CD4-positive, alpha-beta T cell treated with Interleukin-1 beta for 1 hour (primary cell): Measurements from ENCODE around the gene TPBGL.

Experiments used
- DNase-seq, 2 donors: peaks; one replicate each; pipeline ENCODE4 v3.0.0-alpha.2; 2020 to 2022

TPBGL gene, protein sequence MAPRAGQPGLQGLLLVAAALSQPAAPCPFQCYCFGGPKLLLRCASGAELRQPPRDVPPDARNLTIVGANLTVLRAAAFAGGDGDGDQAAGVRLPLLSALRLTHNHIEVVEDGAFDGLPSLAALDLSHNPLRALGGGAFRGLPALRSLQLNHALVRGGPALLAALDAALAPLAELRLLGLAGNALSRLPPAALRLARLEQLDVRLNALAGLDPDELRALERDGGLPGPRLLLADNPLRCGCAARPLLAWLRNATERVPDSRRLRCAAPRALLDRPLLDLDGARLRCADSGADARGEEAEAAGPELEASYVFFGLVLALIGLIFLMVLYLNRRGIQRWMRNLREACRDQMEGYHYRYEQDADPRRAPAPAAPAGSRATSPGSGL

DNA sequence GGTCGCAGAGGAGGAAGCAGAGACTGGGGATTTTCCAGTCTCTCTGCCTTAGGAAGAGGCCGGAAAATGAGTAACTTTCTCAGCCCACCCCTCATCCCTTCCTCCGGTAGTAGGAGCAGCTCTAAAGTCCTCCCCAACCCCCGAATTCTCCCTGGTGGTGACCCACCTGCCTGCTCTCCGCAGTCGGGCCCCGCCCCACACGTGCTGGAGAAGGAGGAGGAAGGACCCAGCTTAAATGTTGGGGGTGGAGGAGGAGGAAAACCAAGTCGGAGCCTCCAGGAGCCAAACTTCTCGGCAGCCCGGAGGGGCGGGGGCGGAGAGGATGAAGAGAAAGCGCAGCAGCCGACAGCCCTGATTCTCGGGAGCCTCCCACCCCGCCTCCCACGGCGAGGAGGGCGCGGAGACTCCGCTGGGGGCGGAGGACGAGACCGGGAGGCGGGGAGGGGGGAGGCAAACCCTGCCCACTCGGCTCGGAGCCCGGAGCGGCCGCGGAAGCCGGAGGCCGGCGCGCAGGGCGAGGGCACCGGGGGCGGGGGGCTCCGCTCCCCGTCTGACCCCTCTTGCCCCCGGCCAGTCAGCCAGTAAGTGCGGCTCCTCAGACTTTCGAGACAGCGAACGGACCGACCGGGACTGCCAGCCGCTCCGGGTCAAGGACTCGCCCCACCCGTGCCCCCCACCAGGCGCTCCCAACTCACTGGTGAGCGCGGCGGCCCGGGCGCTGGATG, at the start of gene TPBGL:
Gene TPBGL, plus strand, starts transcription at position 464 of the 725 bp plus-strand sequence. CDS start 276 bp downstream, outside the sequence.
- DNase-seq: no peak

DNA sequence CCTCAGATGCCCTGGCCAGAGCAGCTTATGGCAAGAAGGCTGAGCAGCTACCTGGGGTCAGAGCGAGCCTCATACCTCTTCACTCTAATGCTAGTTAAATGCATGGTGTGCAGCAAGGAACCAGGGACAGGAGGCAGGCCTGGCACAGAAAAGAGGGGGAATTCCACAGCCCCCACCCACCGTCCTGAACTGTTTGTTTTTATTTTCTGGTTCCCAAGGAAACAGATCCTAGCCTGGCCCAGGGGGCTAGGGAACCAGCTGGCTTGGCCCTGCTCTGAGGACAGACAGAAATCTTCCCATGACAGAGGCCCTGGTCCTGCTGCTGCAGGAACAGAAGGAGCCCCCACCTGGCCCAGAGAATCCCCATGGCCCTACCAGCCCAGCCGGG, 49.2 kb upstream of the TPBGL start:
- DNase-seq: no peak

DNA sequence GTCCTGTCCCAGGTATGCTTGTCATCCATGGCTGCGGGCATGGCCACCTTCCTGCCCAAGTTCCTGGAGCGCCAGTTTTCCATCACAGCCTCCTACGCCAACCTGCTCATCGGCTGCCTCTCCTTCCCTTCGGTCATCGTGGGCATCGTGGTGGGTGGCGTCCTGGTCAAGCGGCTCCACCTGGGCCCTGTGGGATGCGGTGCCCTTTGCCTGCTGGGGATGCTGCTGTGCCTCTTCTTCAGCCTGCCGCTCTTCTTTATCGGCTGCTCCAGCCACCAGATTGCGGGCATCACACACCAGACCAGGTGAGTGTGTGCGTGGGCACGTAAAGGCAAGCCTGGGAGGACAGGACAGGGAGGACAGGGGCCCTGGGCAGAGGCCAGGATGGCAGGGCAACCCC, 47.3 kb upstream of the TPBGL start:
- DNase-seq: no peak

DNA sequence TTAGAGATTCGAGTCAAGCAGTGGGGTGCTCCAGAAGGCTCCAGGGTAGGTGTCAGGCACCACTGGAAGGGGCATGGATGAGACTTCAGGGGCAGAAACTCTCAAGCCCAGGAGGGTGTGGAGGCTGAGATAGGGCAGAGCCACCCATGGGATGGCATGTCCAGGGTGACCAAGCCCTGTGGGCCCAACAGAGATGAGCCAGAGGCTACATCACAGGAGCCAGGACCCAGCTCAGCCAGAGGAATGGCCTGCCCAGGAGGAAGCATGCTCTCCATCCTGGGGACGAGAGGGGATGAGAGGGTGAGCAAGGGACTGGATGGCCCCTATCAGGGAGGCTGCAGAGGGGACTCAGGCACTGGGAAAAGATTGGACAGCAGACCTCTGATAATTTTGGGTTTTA, 46.9 kb upstream of the TPBGL start:
- no peak for DNase-seq

DNA sequence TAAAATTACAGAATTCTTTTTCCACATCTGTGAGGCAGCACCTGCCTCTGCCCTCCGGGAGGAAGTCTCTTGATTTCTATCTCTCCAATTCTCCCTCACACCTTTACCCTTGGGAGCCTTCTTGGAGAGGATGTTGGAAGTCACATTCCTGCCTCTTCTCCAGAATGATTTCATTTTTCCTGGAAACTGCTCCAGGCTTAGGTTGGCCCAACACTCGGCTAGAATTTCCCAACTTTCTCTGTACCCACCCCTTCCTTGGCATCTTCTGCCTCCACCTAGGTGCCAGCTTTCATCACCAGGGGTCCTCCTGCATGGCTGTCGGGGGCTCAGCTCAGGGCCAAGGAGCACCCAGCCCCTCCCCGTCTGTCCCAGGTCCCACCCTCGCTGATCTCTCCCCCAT, 46.4 kb upstream of the TPBGL start:
- DNase-seq: no peak

DNA sequence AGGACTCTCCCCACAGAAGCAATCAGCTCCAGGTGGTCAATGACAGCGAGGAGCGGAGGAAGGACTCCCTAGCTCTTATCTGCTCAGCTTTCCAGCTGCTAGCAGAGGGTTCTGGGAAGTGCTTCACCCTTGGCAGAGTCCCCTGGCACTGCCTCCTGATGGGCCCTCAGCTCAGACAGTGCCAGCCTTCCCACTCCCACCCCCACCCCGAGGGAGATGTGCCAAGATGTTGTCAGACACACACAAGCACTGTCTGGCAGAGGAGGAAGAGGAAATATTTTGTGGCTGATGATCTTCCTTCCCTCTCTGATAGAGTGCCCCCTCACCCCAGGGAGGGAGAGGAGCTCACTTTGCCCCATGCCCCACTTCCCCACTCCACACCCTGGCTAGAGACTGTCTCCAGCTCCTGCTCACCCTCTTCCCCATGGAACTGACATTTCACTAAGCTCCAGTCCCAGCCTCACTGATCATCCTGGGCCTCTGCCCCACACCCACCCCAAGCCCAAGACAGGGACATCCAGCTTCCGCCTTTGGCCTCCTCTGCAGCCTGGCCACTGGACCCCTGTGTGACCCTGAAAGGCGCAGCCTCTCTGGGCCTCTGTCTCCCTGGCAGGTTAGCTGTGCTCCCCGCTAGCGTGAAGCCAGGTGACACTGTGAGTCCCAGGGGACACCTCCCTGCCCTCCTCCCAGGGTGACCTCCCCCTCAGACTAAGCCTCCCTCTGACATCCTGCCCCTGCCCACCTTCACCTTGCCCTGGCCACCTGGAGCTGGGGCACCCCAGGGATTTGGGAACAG, 45.2 kb upstream of the TPBGL start:
- DNase-seq: no peak

DNA sequence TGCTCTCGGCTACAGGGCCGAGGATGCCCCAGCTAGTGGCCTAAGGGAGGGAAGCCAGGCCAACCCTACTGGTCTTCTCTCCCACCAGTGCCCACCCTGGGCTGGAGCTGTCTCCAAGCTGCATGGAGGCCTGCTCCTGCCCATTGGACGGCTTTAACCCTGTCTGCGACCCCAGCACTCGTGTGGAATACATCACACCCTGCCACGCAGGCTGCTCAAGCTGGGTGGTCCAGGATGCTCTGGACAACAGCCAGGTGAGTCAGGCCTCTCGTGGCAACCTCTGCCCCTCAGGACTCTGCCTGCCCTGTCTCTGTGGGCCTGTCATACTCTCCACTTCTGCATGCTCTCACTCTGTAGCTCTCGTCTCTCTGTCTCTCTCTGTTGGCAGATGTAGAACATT, 44.1 kb upstream of the TPBGL start:
- DNase-seq: no peak

DNA sequence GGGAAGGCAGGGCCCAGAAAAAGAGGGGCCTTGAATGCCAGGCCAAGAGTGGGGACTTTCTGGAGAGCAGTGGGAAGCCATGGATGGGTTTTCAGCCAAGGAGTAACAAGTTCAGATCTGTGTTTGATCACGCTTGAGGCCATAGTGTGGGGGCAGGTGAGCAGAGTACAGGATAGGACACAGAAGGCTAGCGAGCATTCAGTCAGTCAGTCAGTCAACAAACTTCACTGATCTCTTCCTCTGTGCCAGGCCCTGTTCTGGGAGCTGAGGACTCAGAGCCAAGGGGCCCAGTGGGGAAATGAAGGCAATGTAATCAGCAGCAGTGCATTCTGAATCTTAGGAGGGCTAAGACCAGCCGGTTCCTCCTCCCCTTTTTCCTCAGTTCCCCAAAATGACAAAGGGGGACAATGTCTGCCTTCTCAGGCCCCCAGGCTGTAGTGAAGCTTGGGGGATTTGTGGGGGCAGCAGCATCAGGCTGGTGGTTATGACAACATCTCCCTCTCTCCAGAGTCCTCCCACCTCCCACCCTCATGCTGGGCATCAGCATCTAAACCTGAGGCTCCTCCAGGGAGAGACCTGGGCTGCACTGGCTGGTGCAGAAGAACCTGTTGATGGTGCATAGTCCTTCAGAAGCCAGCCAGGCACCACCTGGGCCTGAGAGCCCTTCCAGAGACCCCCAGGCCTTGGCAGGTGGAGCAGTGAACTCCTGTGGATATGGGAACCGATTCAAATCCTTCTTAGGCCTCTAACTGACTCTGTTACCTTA, 42.9 kb upstream of the TPBGL start:
- no peak for DNase-seq

DNA sequence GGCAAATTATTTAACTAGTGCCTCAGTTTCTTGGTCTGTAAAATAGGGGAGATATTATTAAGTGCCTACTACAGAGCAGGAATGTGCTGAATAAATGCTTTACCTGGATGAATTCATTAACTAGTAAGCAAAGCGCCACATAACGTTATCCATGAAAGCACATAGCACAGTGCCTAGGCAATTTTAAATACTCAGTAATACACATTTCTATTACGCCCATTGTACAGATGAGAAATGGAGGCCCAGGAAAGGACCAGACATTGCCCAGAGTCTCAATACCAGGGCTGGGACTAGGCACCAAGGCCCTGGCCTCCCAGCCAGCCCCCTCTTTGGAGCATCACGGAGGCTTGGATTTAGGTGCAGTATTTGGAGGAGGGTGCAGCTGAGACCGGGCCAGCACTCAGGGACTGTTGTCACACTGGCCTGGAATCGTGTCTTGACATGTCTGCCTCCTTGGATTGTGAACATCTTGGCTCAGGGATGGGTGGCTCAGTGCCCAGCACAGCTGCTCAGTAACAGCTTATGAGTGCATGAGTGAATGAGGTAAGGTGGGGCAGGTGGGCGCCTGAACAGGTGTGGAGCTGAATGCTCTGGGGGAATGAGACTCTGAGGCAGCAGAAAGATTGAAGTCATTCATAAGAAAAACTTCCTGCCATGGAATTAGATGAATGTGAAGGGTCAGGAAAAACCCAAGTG, 42.1 kb upstream of the TPBGL start:
- no peak for DNase-seq

DNA sequence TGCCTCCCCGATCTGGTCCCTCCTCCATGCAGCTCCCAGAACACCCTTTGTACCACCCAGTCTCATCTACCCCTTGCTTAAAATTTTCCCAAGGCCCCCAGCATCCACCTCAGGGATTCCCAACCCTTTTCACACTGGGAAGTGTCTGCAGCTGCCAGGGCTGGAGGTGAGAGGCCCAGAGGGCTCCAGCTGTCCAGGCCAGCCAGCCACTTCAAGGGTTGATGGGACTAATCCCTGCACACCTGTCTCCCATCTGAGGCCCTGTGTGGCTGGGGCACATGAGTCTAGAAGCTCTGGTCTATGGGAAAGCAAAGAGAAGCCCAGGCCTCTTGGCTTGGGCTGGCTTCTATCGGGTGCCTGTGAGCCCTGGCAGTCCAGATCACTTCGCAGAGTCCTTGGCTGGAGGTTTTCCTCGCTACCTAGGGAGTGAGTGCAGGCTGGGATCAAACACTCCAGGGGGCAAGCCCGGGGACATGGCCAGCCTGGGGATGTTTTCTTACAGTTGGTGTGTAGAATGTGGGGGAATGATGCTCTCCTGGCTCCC, 41.1 kb upstream of the TPBGL start:
- no peak for DNase-seq

DNA sequence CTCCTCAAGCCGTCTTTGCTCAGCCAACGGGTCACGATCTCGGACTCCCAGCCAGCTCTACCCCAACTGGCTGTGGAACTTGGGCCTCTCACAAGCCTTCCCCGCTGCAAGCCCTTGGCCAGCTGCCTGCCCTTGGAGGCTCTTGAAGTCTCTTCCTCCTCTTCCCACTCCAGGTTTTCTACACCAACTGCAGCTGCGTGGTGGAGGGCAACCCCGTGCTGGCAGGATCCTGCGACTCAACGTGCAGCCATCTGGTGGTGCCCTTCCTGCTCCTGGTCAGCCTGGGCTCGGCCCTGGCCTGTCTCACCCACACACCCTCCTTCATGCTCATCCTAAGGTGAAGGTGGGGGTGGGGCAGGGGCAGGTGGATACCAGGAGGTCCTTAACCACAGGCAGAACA, 40.5 kb upstream of the TPBGL start:
- DNase-seq: no peak

DNA sequence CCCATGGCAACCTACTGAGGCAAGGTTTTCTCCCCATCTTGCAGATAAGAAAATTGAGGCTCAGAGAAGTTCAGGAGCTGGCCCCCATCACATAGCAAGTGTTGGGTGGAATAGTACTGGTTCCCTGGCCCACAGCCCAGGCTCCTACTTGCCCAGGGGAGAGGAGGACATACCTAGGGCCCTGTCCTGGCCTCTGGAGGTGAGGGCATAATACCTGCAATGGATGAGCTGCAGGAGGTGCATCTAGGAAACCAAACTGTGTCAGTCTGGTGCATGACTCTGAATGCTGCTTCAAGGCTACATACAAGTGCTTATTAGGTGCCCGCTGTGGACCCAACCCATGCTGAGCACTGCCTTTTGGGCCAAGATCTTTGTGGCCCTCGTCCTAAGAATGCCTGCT, 40.0 kb upstream of the TPBGL start:
- no peak for DNase-seq

DNA sequence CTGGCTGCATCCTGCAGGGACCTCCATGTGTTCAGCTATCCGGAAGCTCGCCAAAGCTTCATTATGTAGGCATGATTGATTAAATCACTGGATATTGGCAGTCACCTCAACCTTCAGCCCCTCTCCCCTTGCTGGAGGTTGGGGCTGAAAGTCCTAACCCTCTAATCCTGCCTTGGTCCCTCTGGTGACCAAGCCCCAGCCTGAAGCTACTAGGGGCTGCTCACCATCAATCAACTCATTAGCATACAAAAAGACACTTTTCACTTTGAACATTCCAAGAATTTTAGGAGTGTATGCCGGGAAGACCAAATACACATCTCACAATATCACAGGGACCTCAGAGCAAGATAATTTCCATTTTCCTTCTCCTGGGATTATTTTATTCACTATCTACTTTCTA, 38.8 kb upstream of the TPBGL start:
- DNase-seq: no peak

DNA sequence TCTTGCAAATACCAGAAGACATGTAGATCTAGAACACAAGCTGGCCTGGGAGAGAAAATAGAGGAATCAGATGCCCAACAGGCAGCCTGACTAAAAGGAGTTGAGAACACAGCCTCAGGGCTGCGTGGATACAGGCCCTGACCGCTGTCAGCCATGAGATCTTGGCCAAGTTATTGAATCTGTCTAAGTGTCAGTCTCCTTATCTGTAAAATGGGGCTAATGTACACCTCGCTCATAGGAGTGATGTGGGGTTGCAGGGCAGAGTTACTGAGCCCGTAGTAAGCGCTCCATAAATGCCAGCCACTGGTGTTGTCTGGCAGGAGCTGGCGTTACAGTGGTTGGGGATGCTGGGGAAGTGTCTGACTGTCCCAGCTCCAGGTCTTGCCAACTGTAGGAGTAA, 38.4 kb upstream of the TPBGL start:
- DNase-seq: no peak

DNA sequence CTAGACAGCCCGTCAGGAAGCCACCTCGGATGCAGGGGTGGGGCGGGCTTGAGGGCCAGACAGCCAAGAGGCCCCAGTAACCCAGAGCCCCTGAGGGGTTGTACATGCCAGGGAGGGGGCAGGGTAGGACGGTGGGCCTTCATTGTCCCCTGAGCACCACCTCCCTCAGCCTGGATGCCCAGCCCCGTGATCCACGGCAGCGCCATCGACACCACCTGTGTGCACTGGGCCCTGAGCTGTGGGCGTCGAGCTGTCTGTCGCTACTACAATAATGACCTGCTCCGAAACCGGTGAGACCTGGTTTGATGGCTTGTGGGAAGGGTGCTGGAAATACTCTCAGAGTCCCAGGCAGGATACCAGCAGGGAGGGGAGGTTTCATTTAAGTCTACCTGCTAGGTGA, 37.4 kb upstream of the TPBGL start:
- DNase-seq: no peak

DNA sequence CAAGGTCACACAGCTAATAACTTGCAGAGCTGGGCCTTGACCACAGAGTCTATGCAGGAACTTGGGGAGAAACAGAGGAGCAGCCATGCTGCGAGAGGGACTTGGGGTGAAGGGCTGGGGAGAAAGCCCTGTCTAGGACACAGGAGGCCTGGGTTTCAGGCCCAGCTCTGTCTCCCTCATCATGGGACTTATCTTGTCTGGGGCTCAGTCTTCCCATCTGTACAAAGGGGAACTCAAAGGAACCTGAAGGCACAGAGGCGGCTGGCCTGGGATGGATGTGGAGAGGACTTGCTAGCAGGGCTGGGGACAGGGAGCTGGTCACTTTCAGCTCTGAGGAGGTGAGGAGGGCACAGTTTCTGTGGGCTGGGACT, 36.9 kb upstream of the TPBGL start:
- no peak for DNase-seq

DNA sequence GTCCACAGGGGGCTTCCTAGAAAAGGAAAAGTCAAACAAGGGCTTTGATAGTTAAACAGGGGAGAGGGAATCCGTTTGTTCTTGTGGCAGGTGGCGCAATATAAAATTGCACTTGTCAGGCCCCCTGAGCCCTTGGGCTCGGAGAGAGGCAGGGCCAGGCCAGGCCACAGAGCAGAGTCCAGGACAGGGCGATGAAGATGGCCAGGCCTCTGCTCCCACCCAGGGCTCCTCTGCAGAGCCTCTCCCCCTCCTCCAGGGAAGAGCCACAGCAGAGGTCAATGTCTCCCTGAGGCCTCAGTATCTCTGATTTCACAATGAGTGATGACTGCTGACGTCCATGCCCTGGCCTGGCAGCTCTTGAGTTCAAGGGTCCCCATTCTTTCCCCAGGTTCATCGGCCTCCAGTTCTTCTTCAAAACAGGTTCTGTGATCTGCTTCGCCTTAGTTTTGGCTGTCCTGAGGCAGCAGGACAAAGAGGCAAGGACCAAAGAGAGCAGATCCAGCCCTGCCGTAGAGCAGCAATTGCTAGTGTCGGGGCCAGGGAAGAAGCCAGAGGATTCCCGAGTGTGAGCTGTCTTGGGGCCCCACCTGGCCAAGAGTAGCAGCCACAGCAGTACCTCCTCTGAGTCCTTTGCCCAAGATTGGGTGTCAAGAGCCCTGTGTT, 36.4 kb upstream of the TPBGL start:
- DNase-seq: no peak

DNA sequence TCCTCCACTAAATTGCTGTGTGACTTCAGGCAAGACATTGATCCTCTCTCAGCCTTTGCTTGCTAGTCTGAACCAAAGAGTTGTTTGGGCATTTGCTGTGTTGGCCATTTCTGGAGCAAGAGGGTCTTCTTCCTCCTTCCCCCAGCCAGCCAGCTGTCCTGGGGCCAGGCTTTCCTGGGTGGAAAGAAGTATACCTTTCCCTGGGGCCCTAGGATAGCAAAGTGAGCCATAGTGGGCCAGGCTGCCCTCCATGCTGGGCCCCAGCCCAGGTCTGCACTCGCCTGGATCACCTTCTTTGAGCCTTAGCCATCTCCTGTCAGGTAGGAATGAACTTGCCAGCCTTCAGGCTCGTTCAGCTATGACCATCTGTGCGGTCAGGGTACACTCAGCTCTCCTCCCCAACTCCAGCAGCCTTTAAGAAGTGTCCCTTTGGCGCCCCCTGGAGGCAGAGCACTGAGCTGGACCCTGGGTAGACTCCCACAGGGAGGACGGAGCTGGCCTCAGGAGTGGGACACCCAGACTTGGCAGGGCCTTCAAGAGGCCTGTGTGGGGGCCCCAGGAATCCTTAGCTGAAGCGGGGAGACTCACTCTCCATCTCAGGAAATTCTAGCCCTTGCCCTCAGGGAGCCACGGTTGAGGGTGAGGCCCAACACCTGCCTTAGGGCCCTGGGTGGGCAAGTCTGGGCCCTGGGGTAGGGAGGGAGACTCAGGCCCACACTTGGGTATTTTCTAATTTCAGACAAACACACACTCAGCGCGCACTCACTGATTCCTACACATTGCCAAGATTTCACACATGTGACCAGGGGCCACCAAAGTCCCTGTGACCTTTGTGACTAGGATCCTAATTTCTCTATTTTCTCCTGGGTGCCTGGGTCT, 35.6 kb upstream of the TPBGL start:
- DNase-seq: peak; percentile 74 to 79

DNA sequence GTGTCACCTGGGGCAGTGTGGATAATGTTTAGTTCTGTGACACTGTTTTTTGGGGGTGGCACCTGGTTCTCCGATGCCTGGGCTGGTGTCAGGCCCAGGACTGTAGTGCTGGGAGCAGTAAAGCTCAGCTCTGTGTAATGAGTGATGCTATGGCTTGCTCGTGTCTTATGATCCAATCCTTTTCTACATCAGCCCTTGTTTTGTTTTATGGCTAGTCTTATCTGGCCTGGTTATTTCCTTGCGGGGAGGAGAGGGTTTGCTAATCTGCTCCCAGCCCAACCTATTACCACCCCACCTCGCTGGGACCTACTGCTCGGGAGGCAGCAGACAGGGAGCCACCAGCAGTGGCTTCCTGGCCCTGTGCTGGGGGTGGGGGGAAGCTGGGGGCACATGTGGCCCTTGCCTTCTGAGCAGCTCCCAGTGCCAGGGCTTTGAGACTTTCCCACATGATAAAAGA, 35.0 kb upstream of the TPBGL start:
- no peak for DNase-seq

DNA sequence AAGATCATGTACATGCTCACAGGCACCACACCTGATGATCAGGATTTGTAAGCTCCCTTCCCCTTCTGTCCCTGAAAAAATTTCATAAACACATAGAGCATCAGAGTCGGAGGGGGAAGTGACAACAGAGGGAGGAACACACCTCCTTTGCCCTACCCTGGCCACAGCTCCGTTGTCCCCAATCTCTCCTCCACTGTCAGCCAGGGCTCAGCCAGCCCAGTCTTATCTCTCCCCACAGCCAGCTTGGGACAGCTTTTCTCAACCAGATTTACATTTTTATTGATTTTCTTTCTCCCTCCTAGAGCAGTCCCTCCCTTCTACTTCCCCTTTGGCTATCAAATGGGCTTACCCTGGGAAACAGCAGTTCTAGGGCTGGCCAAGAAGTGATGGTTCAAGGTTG, 32.1 kb upstream of the TPBGL start:
- no peak for DNase-seq
